Vagina (tissue), 2 donors: Measurements from ENCODE around the gene PTRH1.

Experiments used
- POLR2A ChIP-seq, 2 donors: fragments of 450-650 bp; IDR thresholded peaks; one replicate each; pipeline ENCODE4 v1.6.1; 2017; ENCODE audit warnings: antibody characterized with exemption in 2 of 2, mild to moderate bottlenecking in 2 of 2, moderate library complexity in 2 of 2
- POLR2AphosphoS5 ChIP-seq, 2 donors: sonication (generic); formaldehyde crosslinking; IDR thresholded peaks; one replicate each; pipeline ENCODE4 v1.9.0; 2017; ENCODE audit warnings: antibody characterized with exemption in 2 of 2, mild to moderate bottlenecking in 2 of 2, low read depth in 1 of 2; ENCODE audit not compliant: insufficient read depth in 1 of 2
- TF ChIP-seq, protein P1 (sequence below), 3 experiments: fragments of 450-650 bp in 2 of 3; fragments of 200-600 bp in 1 of 3; sonication (generic) in 1 of 3; IDR thresholded peaks; one replicate each; pipeline ENCODE4 v1.5.1; 2017 to 2019; ENCODE audit warnings: antibody characterized with exemption in 3 of 3, mild to moderate bottlenecking in 2 of 3, moderate library complexity in 2 of 3

DNA sequence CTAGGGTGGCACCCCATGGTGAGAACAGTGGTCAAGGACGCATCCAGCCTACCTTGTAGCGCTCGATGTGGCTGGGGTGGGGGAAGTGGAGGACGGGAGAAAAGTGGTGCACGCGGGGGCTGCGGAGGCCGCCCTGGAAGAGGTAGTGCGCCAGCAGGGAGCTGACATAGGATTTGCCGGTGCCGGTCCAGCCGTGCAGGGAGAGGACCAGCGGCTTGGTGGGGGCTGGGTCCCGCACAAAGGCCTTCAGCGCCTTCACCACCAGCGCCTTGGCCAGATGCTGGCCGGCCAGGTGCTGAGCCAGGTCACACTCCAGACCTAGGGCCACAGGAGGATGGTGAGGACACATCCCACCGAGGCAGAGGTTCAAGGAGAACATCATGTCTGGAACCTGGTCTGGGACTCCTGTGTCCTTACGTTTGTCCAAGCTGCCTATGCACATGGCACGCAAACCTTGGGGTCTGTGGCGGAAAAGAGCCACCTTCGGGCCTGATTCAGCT lies 18.8 kb upstream of the PTRH1 start:
- TF ChIP-seq, protein P1, sequence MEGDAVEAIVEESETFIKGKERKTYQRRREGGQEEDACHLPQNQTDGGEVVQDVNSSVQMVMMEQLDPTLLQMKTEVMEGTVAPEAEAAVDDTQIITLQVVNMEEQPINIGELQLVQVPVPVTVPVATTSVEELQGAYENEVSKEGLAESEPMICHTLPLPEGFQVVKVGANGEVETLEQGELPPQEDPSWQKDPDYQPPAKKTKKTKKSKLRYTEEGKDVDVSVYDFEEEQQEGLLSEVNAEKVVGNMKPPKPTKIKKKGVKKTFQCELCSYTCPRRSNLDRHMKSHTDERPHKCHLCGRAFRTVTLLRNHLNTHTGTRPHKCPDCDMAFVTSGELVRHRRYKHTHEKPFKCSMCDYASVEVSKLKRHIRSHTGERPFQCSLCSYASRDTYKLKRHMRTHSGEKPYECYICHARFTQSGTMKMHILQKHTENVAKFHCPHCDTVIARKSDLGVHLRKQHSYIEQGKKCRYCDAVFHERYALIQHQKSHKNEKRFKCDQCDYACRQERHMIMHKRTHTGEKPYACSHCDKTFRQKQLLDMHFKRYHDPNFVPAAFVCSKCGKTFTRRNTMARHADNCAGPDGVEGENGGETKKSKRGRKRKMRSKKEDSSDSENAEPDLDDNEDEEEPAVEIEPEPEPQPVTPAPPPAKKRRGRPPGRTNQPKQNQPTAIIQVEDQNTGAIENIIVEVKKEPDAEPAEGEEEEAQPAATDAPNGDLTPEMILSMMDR (IDR thresholded peaks at IDR 0.05): no peak
- TF ChIP-seq POLR2AphosphoS5 (IDR thresholded peaks at IDR 0.05; ENCODE audit: insufficient read depth in 1 of 2, low read depth in 1 of 2) (no peak), POLR2A (IDR thresholded peaks at IDR 0.05) (no peak)
